ENCODE results near the gene RPTOR. TPM values are rescaled to one million over a fixed set of nuclear protein-coding genes. Genes with fewer than 3 reads are reported as not detected.

Gene RPTOR
- total RNA-seq, 3 donors from 2014 or later (not counting 1 experiment from before 2014, with no cell fraction given), result 49.2 to 63.6 (median 55.4) TPM

- H3K9me3 ChIP-seq (ENCODE audit: control insufficient read depth, insufficient read depth, low read length), result no peaks in the 10 kb centered on the region
- intact Hi-C loops (cut with micrococcal nuclease), result no loop called here
- TF ChIP-seq, protein P1, sequence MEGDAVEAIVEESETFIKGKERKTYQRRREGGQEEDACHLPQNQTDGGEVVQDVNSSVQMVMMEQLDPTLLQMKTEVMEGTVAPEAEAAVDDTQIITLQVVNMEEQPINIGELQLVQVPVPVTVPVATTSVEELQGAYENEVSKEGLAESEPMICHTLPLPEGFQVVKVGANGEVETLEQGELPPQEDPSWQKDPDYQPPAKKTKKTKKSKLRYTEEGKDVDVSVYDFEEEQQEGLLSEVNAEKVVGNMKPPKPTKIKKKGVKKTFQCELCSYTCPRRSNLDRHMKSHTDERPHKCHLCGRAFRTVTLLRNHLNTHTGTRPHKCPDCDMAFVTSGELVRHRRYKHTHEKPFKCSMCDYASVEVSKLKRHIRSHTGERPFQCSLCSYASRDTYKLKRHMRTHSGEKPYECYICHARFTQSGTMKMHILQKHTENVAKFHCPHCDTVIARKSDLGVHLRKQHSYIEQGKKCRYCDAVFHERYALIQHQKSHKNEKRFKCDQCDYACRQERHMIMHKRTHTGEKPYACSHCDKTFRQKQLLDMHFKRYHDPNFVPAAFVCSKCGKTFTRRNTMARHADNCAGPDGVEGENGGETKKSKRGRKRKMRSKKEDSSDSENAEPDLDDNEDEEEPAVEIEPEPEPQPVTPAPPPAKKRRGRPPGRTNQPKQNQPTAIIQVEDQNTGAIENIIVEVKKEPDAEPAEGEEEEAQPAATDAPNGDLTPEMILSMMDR (IDR thresholded peaks at IDR 0.05), result no peak
- H3K4me1 ChIP-seq (ENCODE audit: control insufficient read depth, insufficient read depth, low read length), result peaks cover 21% of the 10 kb centered on the region
- ATAC-seq (no peak), DNase-seq (no peak)
- no peak overlapping the region for H3K4me3 ChIP-seq (ENCODE audit: low read length)
- H3K4me3 Mint-ChIP-seq, result no peak overlapping the region
- peaks cover 7% of the 10 kb centered on the region for H3K36me3 ChIP-seq (ENCODE audit: control insufficient read depth, insufficient read depth, low read length)
- 64% methylated on average over 2 of the region's 2 CpGs for WGBS (ENCODE audit: insufficient coverage)
- no peak overlapping the region for H3K27ac ChIP-seq (ENCODE audit: low read length)
- no peaks in the 10 kb centered on the region for H3K27me3 ChIP-seq (ENCODE audit: control insufficient read depth, insufficient read depth, low read length)
- no peaks in the 10 kb centered on the region for H3K27me3 Mint-ChIP-seq (ENCODE audit: low read depth in 2 of 2)
- H3K4me1 Mint-ChIP-seq, result peaks cover 24 to 26% of the 10 kb centered on the region in 2 donors
- H3K36me3 Mint-ChIP-seq, result no peaks in the 10 kb centered on the region
- no peaks in the 10 kb centered on the region for H3K9me3 Mint-ChIP-seq
- peak overlapping the region in 1 of 2 donors; percentile 58 for H3K27ac Mint-ChIP-seq
Observed at GRCh38 chr17:80759377-80759673, 214.7 kb downstream of the RPTOR start.

- Histone ChIP-seq H3K27me3 (ENCODE audit: control insufficient read depth, insufficient read depth, low read length) (no peaks in the 10 kb centered on the region), H3K4me3 (ENCODE audit: low read length) (no peak overlapping the region), H3K27ac (ENCODE audit: low read length) (no peak overlapping the region), H3K36me3 (ENCODE audit: control insufficient read depth, insufficient read depth, low read length) (peaks cover 3% of the 10 kb centered on the region), H3K4me1 (ENCODE audit: control insufficient read depth, insufficient read depth, low read length) (peaks cover 29% of the 10 kb centered on the region), H3K9me3 (ENCODE audit: control insufficient read depth, insufficient read depth, low read length) (no peaks in the 10 kb centered on the region)
- no peaks in the 10 kb centered on the region for H3K27me3 Mint-ChIP-seq (ENCODE audit: low read depth in 2 of 2)
- no peak for ATAC-seq
- 39% methylated on average over 8 of the region's 12 CpGs for WGBS (ENCODE audit: insufficient coverage)
- intact Hi-C loops (cut with micrococcal nuclease), result no loop called here
- H3K4me3 Mint-ChIP-seq, result no peak overlapping the region
- no peak overlapping the region for H3K27ac Mint-ChIP-seq
- H3K36me3 Mint-ChIP-seq, result no peaks in the 10 kb centered on the region
- TF ChIP-seq, protein P1 (IDR thresholded peaks at IDR 0.05), result no peak
- DNase-seq, result peak in 1 of 2 donors; percentile 36
- peaks cover 33 to 37% of the 10 kb centered on the region in 2 donors for H3K4me1 Mint-ChIP-seq
- H3K9me3 Mint-ChIP-seq, result no peaks in the 10 kb centered on the region
Observed at GRCh38 chr17:80760511-80760911, 215.9 kb downstream of the RPTOR start.

DNA sequence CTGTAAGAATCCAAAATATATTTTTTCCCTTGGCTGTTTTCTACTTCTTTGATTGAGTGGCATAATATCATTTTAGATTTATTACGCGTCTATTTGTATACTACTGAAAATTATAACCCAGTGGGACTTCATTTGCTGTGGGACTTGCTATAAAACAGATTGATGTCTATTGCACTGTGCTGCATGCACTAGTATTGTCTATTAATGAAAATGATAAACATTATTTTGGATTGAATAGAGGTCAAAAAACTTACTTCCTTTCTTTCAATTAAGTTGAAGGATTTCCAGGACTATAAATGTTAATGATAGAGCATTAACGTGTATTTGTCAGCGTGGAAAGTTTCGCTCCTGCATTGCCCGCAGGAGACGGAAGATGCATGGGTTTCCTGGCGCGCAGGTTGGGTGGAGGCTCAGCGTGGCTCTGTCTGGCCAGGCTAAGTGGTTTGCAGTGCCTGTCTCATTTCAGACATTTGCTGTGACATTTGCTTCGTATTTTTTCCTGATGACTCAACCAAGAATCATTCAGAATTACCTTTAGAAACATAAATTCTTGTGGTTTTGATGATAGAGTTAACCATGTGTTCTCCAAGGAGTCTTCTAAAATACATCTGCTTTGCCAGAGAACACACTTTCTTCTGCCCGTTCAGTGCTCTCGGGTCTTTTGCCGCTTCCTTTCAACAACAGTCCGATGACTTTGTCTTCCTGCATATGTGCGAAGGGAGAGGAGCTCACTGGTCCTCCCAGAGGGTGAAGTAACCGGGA lies 216.7 kb downstream of the RPTOR start:
- peak overlapping the region; percentile 63 for H3K4me3 Mint-ChIP-seq
- no peaks in the 10 kb centered on the region for H3K9me3 Mint-ChIP-seq
- TF ChIP-seq, protein P1 (IDR thresholded peaks at IDR 0.05), result no peak
- H3K4me1 Mint-ChIP-seq, result peaks cover 41 to 45% of the 10 kb centered on the region in 2 donors
- ATAC-seq (peak in 2 of 3 donors; percentile 34 to 54), DNase-seq (peak in 1 of 2 donors; percentile 75)
- WGBS (ENCODE audit: insufficient coverage), result 28% methylated on average over 14 of the region's 17 CpGs
- no peak overlapping the region for H3K27ac ChIP-seq (ENCODE audit: low read length)
- H3K4me1 ChIP-seq (ENCODE audit: control insufficient read depth, insufficient read depth, low read length), result peaks cover 36% of the 10 kb centered on the region
- H3K27me3 Mint-ChIP-seq (ENCODE audit: low read depth in 2 of 2), result no peaks in the 10 kb centered on the region
- peaks cover 3% of the 10 kb centered on the region for H3K36me3 ChIP-seq (ENCODE audit: control insufficient read depth, insufficient read depth, low read length)
- no peak overlapping the region for H3K4me3 ChIP-seq (ENCODE audit: low read length)
- H3K36me3 Mint-ChIP-seq, result no peaks in the 10 kb centered on the region
- H3K27ac Mint-ChIP-seq, result peak overlapping the region; percentile 68 to 72
- intact Hi-C loops (cut with micrococcal nuclease), result no loop called here
- no peaks in the 10 kb centered on the region for H3K27me3 ChIP-seq (ENCODE audit: control insufficient read depth, insufficient read depth, low read length)
- H3K9me3 ChIP-seq (ENCODE audit: control insufficient read depth, insufficient read depth, low read length), result no peaks in the 10 kb centered on the region

DNA sequence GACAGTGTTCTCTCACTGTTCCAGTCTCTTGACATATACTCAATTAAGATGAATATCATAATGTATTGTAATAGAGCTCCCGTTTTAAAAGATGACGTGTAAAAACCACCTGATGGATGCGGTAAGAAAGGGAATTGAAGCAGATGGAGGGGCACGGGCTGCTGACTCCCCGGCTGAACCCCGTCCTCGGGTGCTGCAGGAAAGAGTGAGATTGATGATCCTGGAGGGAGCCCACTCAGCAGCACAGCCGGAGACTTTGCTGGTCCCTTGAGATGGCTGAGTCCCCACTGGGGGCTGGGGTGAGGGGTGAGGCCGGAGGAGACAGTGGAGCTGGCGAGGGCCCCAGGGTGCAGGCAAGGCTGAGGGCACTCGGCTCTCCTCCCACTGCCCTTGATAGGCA lies 217.4 kb downstream of the RPTOR start:
- Histone ChIP-seq H3K4me3 (ENCODE audit: low read length) (no peak overlapping the region), H3K27ac (ENCODE audit: low read length) (no peak overlapping the region), H3K9me3 (ENCODE audit: control insufficient read depth, insufficient read depth, low read length) (no peaks in the 10 kb centered on the region), H3K4me1 (ENCODE audit: control insufficient read depth, insufficient read depth, low read length) (peaks cover 37% of the 10 kb centered on the region), H3K36me3 (ENCODE audit: control insufficient read depth, insufficient read depth, low read length) (peaks cover 3% of the 10 kb centered on the region), H3K27me3 (ENCODE audit: control insufficient read depth, insufficient read depth, low read length) (no peaks in the 10 kb centered on the region)
- Mint-ChIP-seq H3K4me3 (peak overlapping the region; percentile 63), H3K4me1 (peaks cover 47% of the 10 kb centered on the region in 2 donors), H3K36me3 (no peaks in the 10 kb centered on the region), H3K27me3 (ENCODE audit: low read depth in 2 of 2) (no peaks in the 10 kb centered on the region), H3K27ac (peak overlapping the region; percentile 68 to 72), H3K9me3 (no peaks in the 10 kb centered on the region)
- DNase-seq (no peak), ATAC-seq (no peak)
- TF ChIP-seq, protein P1 (IDR thresholded peaks at IDR 0.05), result no peak
- intact Hi-C loops (cut with micrococcal nuclease), result no loop called here
- 78% methylated on average over 11 of the region's 11 CpGs for WGBS (ENCODE audit: insufficient coverage)
